ENCODE results near the gene EXOSC10.
"Not testable (repeated sequence)": the region's sequence is repeated elsewhere in the genome, so short reads cannot be mapped to it uniquely, and the experiment has no call there.

The EXOSC10 gene

GRCh38 chr1:11042995-11043874 is 56.4 kb downstream of the EXOSC10 start:
- no peak for DNase-seq

- no peak for DNase-seq
Observed at GRCh38 chr1:11042065-11042464, 57.6 kb downstream of the EXOSC10 start.

DNA sequence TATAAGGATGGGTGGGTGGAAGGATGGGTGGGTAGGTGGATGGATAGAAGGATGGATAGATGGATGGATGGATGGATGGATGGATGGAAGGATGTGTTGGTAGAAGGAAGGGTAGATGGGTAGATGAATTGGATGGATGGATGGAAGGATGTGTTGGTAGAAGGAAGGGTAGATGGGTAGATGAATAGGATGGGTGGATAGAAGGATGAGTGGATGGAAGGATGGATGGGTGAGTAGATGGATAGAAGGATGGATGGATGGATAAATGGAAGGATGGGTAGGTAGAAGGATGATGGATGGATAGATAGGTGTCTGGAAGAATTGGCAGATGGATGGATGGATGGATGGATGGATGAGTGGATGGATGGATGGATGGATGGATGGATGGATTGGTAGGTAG is 58.6 kb downstream of the EXOSC10 start:
- no peak for DNase-seq

GRCh38 chr1:11040105-11040429 is 59.6 kb downstream of the EXOSC10 start:
- not testable (repeated sequence) for DNase-seq

DNA sequence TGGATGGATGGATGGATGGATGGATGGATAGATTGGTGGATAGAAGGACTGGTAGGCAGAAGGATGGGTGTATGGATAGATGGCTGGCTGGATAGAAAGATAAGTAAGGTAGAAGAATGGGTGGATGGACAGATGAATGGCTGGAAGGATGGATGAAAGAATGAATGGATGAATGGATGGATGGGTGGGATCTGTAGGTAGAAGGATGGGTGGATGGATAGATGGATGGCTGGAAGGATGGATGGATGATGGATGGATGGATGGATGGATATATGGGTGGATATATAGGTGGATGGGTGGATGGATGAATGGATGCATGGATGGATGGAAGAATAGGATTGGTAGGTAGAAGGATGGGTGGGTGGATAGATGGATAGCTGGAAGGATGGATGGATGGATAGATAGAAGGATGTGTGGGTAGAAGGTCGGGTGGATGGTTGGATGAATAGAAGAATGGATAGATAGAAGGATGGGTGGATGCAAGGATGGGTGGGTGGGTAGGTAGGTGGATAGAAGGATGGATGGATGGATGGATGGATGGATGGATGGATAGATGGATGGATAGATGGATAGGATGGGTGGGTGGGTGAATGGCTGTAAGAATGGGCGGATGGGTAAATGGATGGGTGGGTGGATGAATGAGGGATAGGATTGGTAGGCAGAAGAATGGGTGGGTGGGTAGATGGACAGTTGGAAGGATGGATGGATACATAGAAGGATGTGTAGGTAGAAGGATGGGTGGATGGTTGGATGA is 60.1 kb downstream of the EXOSC10 start:
- no peak for DNase-seq

DNA sequence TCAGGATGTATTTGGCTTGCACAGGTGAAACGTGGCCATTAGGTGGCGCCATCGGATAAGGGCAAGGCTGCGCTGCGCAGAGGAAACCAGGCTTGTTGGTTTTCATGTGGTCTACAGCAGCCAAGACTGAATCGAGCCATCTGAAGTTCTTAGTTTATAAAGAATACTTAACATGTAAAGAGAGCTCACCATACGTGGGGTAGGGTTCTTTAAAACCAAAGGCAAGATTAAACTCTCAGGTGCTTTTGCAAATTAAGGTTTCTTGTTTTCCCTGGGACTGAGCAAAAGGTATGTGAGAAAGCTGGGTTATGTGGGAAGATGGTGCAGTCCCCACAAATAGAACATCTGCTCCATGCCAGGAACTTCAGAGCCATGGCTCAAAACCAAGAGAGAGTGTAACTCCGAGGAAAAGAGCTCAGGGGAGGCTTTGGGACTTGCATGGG is 61.9 kb downstream of the EXOSC10 start:
- peak; percentile 4 for DNase-seq

DNA sequence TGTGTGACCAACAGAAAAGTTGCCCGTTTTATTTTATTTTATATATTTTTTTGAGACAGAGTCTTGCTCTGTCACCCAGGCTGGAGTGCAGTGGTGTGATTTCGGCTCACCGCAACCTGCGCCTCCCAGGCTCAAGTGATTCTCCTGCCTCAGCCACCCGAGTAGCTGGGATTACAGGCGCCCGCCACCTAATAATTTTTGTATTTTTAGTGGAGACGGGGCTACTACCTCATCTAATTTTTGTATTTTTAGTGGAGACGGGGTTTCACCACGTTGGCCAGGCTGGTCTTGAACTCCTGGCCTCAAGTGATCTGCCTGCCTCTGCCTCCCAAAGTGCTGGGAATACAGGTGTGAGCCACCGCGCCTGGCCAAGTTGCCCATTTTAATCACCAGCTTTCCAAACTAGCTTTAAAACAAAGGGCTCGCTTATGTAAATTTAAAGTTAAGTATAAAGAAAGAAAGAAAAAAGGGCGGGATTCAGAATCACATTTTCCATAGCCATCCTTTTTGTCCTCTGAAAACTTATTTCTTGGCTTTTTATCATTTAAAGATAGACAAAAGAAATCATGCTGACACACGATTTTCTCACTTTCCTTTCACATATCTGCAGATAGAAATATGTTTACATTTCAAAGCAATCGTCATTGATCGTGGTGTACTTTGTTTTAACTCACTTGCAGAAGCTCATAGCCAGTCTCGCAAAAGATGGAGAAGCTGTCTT is 62.5 kb downstream of the EXOSC10 start:
- DNase-seq = not testable (repeated sequence)

GRCh38 chr1:11031624-11032262 is 67.9 kb downstream of the EXOSC10 start:
- no peak for DNase-seq

DNA sequence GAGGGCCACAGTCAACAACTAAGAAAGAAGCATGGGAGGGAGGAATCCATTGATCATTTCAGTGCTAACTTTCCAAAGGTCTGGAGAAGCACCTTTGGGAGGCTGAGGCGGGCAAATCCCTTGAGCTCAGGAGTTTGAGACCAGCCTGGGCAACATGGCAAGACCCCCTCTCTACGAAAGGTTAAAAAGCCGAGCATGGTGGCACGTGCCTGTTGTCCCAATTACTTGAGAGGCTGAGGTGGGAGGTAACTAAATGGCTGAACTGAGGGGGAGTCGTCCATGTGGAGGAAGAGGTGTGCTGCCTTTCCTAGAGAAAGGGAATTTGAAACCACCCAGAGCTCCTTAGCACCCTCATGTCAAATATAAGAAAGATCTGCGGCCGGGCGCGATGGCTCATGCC is 68.8 kb downstream of the EXOSC10 start:
- no peak for DNase-seq

DNA sequence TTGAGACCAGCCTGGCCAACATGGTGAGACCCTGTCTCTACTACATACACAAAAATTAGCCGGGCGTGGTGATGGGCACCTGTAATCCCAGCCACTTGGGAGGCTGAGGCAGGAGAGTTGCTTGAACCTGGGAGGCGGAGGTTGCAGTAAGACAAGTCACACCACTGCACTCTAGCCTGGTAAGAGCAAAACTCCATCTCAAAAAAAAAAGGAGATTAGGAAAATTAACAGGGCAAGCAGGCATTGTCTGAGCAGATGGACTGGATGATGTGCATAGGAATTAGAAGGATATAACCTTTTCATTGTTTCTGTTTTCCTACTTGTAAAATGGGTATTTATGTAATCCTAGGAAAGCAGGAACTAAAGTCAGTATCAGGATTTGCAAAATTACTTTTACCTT is 71.7 kb downstream of the EXOSC10 start:
- no peak for DNase-seq

GRCh38 chr1:11027316-11027715 is 72.4 kb downstream of the EXOSC10 start:
- no peak for DNase-seq

GRCh38 chr1:11026903-11027302 is 72.8 kb downstream of the EXOSC10 start:
- no peak for DNase-seq

GRCh38 chr1:11026052-11026451 is 73.6 kb downstream of the EXOSC10 start:
- no peak for DNase-seq

GRCh38 chr1:11025618-11026017 is 74.1 kb downstream of the EXOSC10 start:
- DNase-seq = no peak

DNA sequence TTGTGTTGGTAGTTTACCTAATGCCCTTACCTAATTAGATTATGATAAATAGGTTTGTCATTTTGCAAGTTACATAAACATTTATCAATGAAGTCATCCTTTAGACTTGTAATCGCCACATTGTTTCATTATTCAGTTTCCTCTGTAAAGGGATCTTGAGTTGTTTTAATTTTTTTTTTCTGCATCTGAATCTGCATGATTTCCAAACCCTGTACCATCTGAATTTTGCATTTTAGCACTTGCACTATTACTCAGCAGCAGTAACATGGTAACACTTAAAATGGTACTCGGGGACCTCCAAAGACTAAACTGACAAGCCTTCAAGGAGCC is 74.8 kb downstream of the EXOSC10 start:
- no peak for DNase-seq

DNA sequence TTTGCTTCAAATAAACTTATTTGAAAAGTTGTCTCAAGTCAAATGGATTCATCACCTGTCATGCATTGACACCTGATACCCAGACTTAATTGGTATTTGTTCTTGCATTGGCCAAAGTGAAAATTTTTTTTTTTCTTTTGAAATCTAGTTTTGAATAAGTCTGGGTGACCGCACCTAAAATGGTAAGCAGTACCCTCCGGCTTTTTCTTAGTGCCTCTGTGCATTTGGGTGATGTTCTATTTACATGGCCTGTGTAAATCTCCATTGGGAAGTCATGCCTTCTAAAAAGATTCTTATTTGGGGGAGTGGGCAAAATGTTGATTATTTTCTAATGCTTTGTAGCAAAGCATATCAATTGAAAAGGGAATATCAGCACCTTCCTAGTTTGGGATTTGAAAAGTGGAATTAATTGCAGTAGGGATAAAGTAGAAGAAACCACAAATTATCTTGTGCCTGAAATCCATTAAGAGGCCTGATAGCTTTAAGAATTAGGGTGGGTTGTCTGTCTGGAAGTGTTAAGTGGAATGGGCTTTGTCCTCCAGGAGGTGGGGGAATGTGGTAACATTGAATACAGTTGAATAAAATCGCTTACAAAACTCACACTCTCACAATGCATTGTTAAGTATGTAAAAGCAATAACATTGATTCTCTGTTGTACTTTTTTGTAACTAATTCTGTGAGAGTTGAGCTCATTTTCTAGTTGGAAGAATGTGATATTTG is 75.4 kb downstream of the EXOSC10 start:
- DNase-seq = no peak

- DNase-seq = no peak
Observed at GRCh38 chr1:11023201-11023600, 76.5 kb downstream of the EXOSC10 start.

- no peak for DNase-seq
Observed at GRCh38 chr1:11019971-11020370, 79.7 kb downstream of the EXOSC10 start.

DNA sequence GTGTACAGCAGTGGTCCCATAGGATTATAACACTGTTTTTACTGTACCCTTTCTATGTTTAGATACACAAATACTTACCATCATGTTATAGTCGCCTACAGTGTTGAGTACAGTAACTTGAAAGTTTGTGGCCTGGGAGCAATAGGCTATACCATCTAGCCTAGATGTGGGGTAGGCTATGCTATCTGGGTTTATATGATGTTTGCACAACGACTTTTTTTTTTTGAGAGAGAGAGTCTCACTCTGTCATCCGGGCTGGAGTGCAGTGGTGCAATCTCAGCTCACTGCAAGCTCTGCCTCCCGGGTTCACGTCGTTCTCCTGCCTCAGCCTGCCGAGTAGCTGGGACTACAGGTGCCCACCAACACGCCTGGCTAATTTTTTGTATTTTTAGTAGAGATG is 80.3 kb downstream of the EXOSC10 start:
- DNase-seq = not testable (repeated sequence)
